Gastrocnemius medialis (tissue), 4 donors: Measurements from ENCODE around the gene ZSCAN18.

ENCODE experiments used
- CTCF ChIP-seq, 5 experiments: fragments of 450-650 bp in 3 of 5; fragments of 200-600 bp in 2 of 5; sonication (generic) in 2 of 5; IDR thresholded peaks in 4 of 5; conservative IDR thresholded peaks in 1 of 5; 1 replicate in 4 of 5; 2 replicates in 1 of 5; pipeline ENCODE4 v1.5.1; 2016 to 2019; ENCODE audit warnings: antibody characterized with exemption in 5 of 5, mild to moderate bottlenecking in 3 of 5, moderate library complexity in 3 of 5
- POLR2A ChIP-seq, 2 donors: fragments of 450-650 bp; IDR thresholded peaks; one replicate each; pipeline ENCODE4 v1.6.1; 2017; ENCODE audit warnings: antibody characterized with exemption in 2 of 2, mild to moderate bottlenecking in 2 of 2, moderate library complexity in 2 of 2

DNA sequence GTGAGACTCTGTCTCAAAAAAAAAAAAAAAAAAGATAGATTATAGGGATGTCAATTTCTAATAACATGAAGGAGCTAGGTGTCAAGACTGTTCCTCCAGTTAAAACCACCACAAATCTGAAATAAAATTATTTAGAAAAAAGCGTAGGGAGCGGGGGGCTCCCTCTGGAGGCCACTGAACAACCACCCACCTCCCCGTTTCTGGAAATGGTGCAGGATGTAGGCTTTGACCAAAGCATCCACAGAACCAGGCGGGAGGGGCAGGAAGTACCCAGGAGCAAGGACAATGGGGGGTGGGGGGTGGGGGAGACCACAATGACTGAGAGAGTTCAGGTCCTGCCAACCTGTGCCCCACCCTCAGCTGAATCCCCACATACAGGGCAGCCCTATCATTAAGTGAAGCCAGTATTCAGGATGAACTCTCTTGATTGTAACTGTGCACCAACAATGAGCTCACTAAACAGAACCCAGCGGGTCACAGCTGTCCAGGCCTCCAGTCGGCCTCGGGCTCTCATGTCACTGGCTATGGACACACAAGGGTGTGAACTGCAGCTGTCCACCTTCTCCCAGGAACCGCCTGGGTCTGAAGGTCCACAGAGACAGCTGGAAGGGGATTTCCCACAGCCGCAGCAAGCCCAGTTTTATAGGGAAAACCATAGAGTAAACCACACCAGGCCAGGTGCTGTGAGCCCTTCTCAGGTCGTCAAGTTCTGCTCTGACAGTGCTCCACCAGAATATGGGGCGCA, 6.6 kb downstream of the ZSCAN18 start:
- TF ChIP-seq CTCF (IDR thresholded peaks at IDR 0.05 in 4 of 5, conservative IDR thresholded peaks at IDR 0.05 in 1 of 5) (no peak), POLR2A (IDR thresholded peaks at IDR 0.05) (no peak)
